Ishikawa (cell line): ENCODE measurements around the gene TSPAN4.

Source experiments
- CEBPB ChIP-seq: IDR thresholded peaks from 2 replicates; pipeline ENCODE4 v1.6.1; 2012
- CREB1 ChIP-seq: IDR thresholded peaks from 2 replicates; pipeline ENCODE4 v1.6.1; 2012; ENCODE audit warnings: low read depth
- EP300 ChIP-seq: IDR thresholded peaks from 2 replicates; pipeline ENCODE4 v1.6.1; 2012; ENCODE audit warnings: borderline replicate concordance
- NFIC ChIP-seq: IDR thresholded peaks from 2 replicates; pipeline ENCODE4 v1.6.1; 2012
- RAD21 ChIP-seq: IDR thresholded peaks from 2 replicates; pipeline ENCODE4 v1.6.1; 2012; ENCODE audit warnings: low read depth
- TCF12 ChIP-seq: IDR thresholded peaks from 2 replicates; pipeline ENCODE4 v1.6.1; 2012; ENCODE audit warnings: low read depth
- TEAD4 ChIP-seq: IDR thresholded peaks from 2 replicates; pipeline ENCODE4 v1.6.1; 2012
- YY1 ChIP-seq: IDR thresholded peaks from 2 replicates; pipeline ENCODE4 v1.6.1; 2012; ENCODE audit warnings: low read depth
- ZBTB7A ChIP-seq: IDR thresholded peaks from 2 replicates; pipeline ENCODE4 v1.6.1; 2012; ENCODE audit warnings: low read depth
- TF ChIP-seq, protein P1 (sequence below): IDR thresholded peaks from 2 replicates; pipeline ENCODE4 v1.6.1; 2012; ENCODE audit warnings: low read depth, mild to moderate bottlenecking
- TF ChIP-seq, protein P2 (sequence below): IDR thresholded peaks from 2 replicates; pipeline ENCODE4 v1.6.1; 2012

DNA sequence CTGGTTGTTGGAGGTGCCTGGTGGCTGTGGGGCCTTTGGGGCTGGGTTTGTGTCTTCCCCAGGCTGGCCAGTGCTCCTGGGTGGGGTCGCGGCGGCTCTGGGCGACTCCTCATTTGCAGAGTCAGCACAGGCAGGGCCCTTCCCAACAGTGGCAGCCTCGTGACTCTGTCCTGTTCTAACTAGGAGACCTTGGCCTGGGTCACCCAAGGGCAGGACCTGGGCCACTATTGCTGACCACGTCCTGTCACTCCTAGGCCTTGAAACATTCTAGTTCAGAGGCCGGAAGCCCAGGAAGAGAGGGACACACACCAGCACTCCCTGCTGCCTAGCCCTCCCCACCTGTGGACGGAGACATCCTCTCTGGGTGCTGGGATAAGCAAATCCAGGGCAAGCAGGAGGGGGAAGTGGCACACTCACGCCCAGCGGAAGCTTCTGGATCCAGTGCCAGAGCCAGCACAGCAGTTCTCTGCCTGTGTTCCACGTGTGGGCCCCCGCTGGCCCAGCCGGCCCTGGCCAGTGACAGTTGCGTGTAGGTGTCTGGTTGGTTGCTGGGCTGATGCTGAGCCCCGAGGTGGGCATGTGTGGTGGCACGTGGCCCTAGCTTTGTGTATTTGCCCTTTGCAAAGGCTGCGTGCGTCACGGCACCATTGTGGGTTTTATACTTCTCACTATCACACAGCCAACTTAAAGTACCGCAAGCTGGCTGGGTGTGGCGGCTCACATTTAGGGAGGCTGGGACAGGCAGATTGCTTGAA is 72.3 kb downstream of the TSPAN4 start:
- TF ChIP-seq, protein P1, sequence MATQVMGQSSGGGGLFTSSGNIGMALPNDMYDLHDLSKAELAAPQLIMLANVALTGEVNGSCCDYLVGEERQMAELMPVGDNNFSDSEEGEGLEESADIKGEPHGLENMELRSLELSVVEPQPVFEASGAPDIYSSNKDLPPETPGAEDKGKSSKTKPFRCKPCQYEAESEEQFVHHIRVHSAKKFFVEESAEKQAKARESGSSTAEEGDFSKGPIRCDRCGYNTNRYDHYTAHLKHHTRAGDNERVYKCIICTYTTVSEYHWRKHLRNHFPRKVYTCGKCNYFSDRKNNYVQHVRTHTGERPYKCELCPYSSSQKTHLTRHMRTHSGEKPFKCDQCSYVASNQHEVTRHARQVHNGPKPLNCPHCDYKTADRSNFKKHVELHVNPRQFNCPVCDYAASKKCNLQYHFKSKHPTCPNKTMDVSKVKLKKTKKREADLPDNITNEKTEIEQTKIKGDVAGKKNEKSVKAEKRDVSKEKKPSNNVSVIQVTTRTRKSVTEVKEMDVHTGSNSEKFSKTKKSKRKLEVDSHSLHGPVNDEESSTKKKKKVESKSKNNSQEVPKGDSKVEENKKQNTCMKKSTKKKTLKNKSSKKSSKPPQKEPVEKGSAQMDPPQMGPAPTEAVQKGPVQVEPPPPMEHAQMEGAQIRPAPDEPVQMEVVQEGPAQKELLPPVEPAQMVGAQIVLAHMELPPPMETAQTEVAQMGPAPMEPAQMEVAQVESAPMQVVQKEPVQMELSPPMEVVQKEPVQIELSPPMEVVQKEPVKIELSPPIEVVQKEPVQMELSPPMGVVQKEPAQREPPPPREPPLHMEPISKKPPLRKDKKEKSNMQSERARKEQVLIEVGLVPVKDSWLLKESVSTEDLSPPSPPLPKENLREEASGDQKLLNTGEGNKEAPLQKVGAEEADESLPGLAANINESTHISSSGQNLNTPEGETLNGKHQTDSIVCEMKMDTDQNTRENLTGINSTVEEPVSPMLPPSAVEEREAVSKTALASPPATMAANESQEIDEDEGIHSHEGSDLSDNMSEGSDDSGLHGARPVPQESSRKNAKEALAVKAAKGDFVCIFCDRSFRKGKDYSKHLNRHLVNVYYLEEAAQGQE: no peak
- TF ChIP-seq, protein P2, sequence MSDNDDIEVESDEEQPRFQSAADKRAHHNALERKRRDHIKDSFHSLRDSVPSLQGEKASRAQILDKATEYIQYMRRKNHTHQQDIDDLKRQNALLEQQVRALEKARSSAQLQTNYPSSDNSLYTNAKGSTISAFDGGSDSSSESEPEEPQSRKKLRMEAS: no peak
- no peak for TF ChIP-seq ZBTB7A
- TF ChIP-seq CREB1: no peak
- TF ChIP-seq CEBPB: no peak
- no peak for TF ChIP-seq YY1
- TF ChIP-seq EP300: no peak
- no peak for TF ChIP-seq TEAD4
- no peak for TF ChIP-seq RAD21
- TF ChIP-seq NFIC: no peak
- no peak for TF ChIP-seq TCF12
